Mucosa of descending colon (tissue), 3 donors: ENCODE data around the gene MPIG6B. TPM values are rescaled to one million over a fixed set of nuclear protein-coding genes. Genes with fewer than 3 reads are reported as not detected.

Source experiments
- ATAC-seq: fragments of 200-7000 bp; cut with Tn5 transposase; one replicate; pipeline ENCODE4 v1.9.1; 2020; ENCODE audit warnings: mild to moderate bottlenecking, moderate library complexity
- DNase-seq, 3 donors: peaks; one replicate each; pipeline ENCODE4 v3.0.0-alpha.2; 2020
- H3K36me3 ChIP-seq: fragments of 200-600 bp; one replicate; pipeline ENCODE4 v1.8.0; 2021; ENCODE audit warnings: low read depth, mild to moderate bottlenecking
- H3K4me1 ChIP-seq: fragments of 200-600 bp; one replicate; pipeline ENCODE4 v1.8.0; 2021; ENCODE audit warnings: low read depth, mild to moderate bottlenecking
- H3K4me3 ChIP-seq: fragments of 200-600 bp; one replicate; pipeline ENCODE4 v1.8.0; 2021; ENCODE audit warnings: mild to moderate bottlenecking
- H3K9me3 ChIP-seq: fragments of 200-600 bp; one replicate; pipeline ENCODE4 v1.8.0; 2021; ENCODE audit warnings: mild to moderate bottlenecking
- CTCF ChIP-seq: fragments of 200-600 bp; IDR thresholded peaks from one replicate; pipeline ENCODE4 v1.8.0; 2022; ENCODE audit warnings: antibody characterized with exemption, mild to moderate bottlenecking
- intact Hi-C, 2 donors: fragments of 100-400 bp; cut with DNase I in 1 of 2; cut with micrococcal nuclease in 1 of 2; formaldehyde crosslinking; loops; one replicate each; pipeline versions ENCODE4 v1.11.0 to v1.11.1; 2022; cut with DNase I, micrococcal nuclease
- total RNA-seq, 3 donors: library from RNA; stranded (reverse); fragmentation: NEBNext Ultra II Directional in 2 of 3; extraction: Animal tissue kit (Norgen Biotek cat#: 25700) in 2 of 3; gene quantifications; one replicate each; pipeline versions ENCODE4 v1.2.1 to v1.2.4, GENCODE V29; 2021 to 2023
- donor health status: DM: no; HTN: no; CAD: no; lungs with moderate emphysema.
- donor health status: DM: no; HTN: no; CAD: no.
- donor health status: DM: no; HTN: yes; CAD: no.

Gene MPIG6B
- total RNA-seq, 3 donors from 2014 or later: 0.48 to 1.4 (median 0.57) TPM

- no peaks in the 10 kb centered on the region for H3K36me3 ChIP-seq
- intact Hi-C loops: no loop called here
- peak; percentile 6 for ATAC-seq
- H3K4me1 ChIP-seq: peaks cover 16% of the 10 kb centered on the region
- no peak overlapping the region for H3K4me3 ChIP-seq
- no peaks in the 10 kb centered on the region for H3K9me3 ChIP-seq
- DNase-seq: no peak
- TF ChIP-seq CTCF: no peak
Observed at GRCh38 chr6:31720196-31720770, 2.9 kb upstream of the MPIG6B start.

- peaks cover 21% of the 10 kb centered on the region for H3K4me1 ChIP-seq
- no peak for ATAC-seq
- H3K9me3 ChIP-seq: no peaks in the 10 kb centered on the region
- intact Hi-C loops: no loop called here
- TF ChIP-seq CTCF: no peak
- no peak for DNase-seq
- no peak within 1 kb of the TSS for H3K4me3 ChIP-seq
- H3K36me3 ChIP-seq: no peaks in the 10 kb centered on the region
Observed at GRCh38 chr6:31721351-31722020, 1.7 kb upstream of the MPIG6B start, which contains the start of gene LY6G6C. Gene LY6G6C (minus strand): TSS chr6:31721746. CDS start chr6:31721679, 67 bp downstream.

GRCh38 chr6:31722173-31722572 lies 1.0 kb upstream of the MPIG6B start:
- Histone ChIP-seq H3K4me1 (peaks cover 25% of the 10 kb centered on the region), H3K9me3 (no peaks in the 10 kb centered on the region), H3K4me3 (no peak overlapping the region), H3K36me3 (no peaks in the 10 kb centered on the region)
- intact Hi-C loops: no loop called here
- no peak for TF ChIP-seq CTCF
- ATAC-seq (peak; percentile 4), DNase-seq (no peak)

GRCh38 chr6:31723980-31724691 lies 963 bp downstream of the MPIG6B start:
- ATAC-seq (no peak), DNase-seq (no peak)
- Histone ChIP-seq H3K4me3 (no peak overlapping the region), H3K9me3 (no peaks in the 10 kb centered on the region), H3K4me1 (peaks cover 21% of the 10 kb centered on the region), H3K36me3 (no peaks in the 10 kb centered on the region)
- TF ChIP-seq CTCF: no peak
- intact Hi-C loops: no loop called here

GRCh38 chr6:31725502-31726350 lies 2.6 kb downstream of the MPIG6B start:
- Histone ChIP-seq H3K4me1 (peaks cover 20% of the 10 kb centered on the region), H3K4me3 (no peak overlapping the region), H3K36me3 (no peaks in the 10 kb centered on the region), H3K9me3 (no peaks in the 10 kb centered on the region)
- no peak for ATAC-seq
- intact Hi-C loops: no loop called here
- TF ChIP-seq CTCF: no peak
- DNase-seq: no peak
